ENCODE data around the gene CENATAC. TPM values are rescaled to one million over a fixed set of nuclear protein-coding genes. Genes with fewer than 3 reads are reported as not detected.

CENATAC gene
- total and polyA plus RNA-seq, 9 of the 15 experiments (the other 6 are each of a cell fraction or from before 2014, with no cell fraction given) = 2.4 to 25.5 (median 13.7) TPM

GRCh38 chr11:119062779-119063178, 64.8 kb downstream of the CENATAC start:
- H3K9ac ChIP-seq (ENCODE audit: insufficient read depth in 1 of 2, low read depth in 2 of 2, low read length in 2 of 2) = no peak overlapping the region
- peaks cover 17% of the 10 kb centered on the region for H3K36me3 ChIP-seq (ENCODE audit: control insufficient read depth, insufficient read depth, low read length)
- ChIA-PET POLR2A (interaction anchor here (0.6 to 1.2 kb wide), 3 partner anchors 12 to 1167 kb away, joined by 3 to 5 read pairs (median 5); no protein-coding TSS in a partner anchor), CTCF (ENCODE audit: low intra/inter-chr PET ratio) (no interaction called here)
- 6% methylated on average over 5 of the region's 5 CpGs for WGBS (ENCODE audit: insufficient coverage, low coverage, missing lambda C conversion rate)
- H3K4me2 ChIP-seq (ENCODE audit: insufficient read depth, low read length) = peak overlapping the region; percentile 36; the same call in 1 of the 2 replicates
- peaks cover 17 to 25% of the 10 kb centered on the region in 2 experiments for H3K4me1 ChIP-seq (replicated peaks in 1 of 2; ENCODE audit: control insufficient read depth in 2 of 2, insufficient read depth in 2 of 2, low read length in 2 of 2)
- intact Hi-C loops (cut with micrococcal nuclease) (no loop called here), in situ Hi-C loops (cut with MboI) (no loop called here)
- peak overlapping the region; percentile 32; the same call in 2 of the 3 replicates for H3K27ac ChIP-seq (ENCODE audit: extremely low read depth, low read depth, low read length)
- no peaks in the 10 kb centered on the region for H4K20me1 ChIP-seq (replicated peaks; ENCODE audit: control insufficient read depth, insufficient read depth, low read length)
- peaks cover 47% of the 10 kb centered on the region for H3K79me2 ChIP-seq (ENCODE audit: control insufficient read depth, insufficient read depth, low read length)
- DNase-seq (ENCODE audit: extremely low read depth in 1 of 4, low spot score in 3 of 4) (peak in 3 of 4 experiments; percentile 14 to 87 (median 43)), FAIRE-seq (peak; percentile 72), ATAC-seq (peak; percentile 22; the same call in 1 of the 3 replicates)
- H3K9me1 ChIP-seq (ENCODE audit: control insufficient read depth, insufficient read depth, low read length) = no peaks in the 10 kb centered on the region
- BruUV-seq (replicated peaks) = no TSS peak
- H3K9me3 ChIP-seq (replicated peaks; ENCODE audit: control insufficient read depth, insufficient read depth, low read depth, low read length) = no peaks in the 10 kb centered on the region
- no peaks in the 10 kb centered on the region for H3K27me3 ChIP-seq (ENCODE audit: control insufficient read depth in 2 of 2, insufficient read depth in 2 of 2, low read length in 2 of 2)
- H3K4me3 ChIP-seq = no peak overlapping the region
- H2AFZ ChIP-seq (ENCODE audit: low read depth, low read length) = no peak overlapping the region
- TF ChIP-seq MAFG (tag; conservative IDR thresholded peaks at IDR 0.05) (peak; percentile 87), DNMT1 (IDR thresholded peaks at IDR 0.05) (no peak), HNRNPUL1 (IDR thresholded peaks at IDR 0.05; ENCODE audit: low read length) (no peak), ZNF217 (CRISPR knock-in tag; IDR thresholded peaks at IDR 0.05) (no peak), ARID1B (IDR thresholded peaks at IDR 0.05) (peak; percentile 74), KDM1A (IDR thresholded peaks at IDR 0.05) (peak; percentile 16 to 59; a peak in 2 of 4 replicates), NFE2 (IDR thresholded peaks at IDR 0.05; ENCODE audit: low read depth) (peak; percentile 98), SMARCC2 (IDR thresholded peaks at IDR 0.05; ENCODE audit: low read depth) (peak; percentile 30; the same call in 1 of the 2 replicates), LCOR (CRISPR knock-in tag; IDR thresholded peaks at IDR 0.05) (0 out of 2 replicates have a peak, but pooled peaks have one; percentile 49), SMARCA4 (IDR thresholded peaks at IDR 0.05) (peak; percentile 78), EP300 (IDR thresholded peaks at IDR 0.05; ENCODE audit: low read length) (peak; percentile 28; the same call in 1 of the 2 replicates), CEBPG (CRISPR knock-in tag; IDR thresholded peaks at IDR 0.05) (no peak), CEBPG (tag; conservative IDR thresholded peaks at IDR 0.05 in 1 of 2, IDR thresholded peaks at IDR 0.05 in 1 of 2) (0 out of 4 replicates have a peak, but pooled peaks of 1 of the 2 experiments have one; percentile 9), JUND (IDR thresholded peaks at IDR 0.05; ENCODE audit: borderline replicate concordance, low read depth, low read length) (peak; percentile 61), JUND (tag; IDR thresholded peaks at IDR 0.05; ENCODE audit: borderline replicate concordance, low read depth, low read length) (peak; percentile 55; the same call in 2 of the 3 replicates), C11orf30 (IDR thresholded peaks at IDR 0.05; ENCODE audit: low read depth) (peak; percentile 94), POLR3A (IDR thresholded peaks at IDR 0.05; ENCODE audit: borderline replicate concordance, extremely low read depth, insufficient read depth, insufficient read length) (no peak), GTF3C2 (IDR thresholded peaks at IDR 0.05; ENCODE audit: borderline replicate concordance, extremely low read depth, insufficient read length) (peak; percentile 81), BCOR (IDR thresholded peaks at IDR 0.05) (peak; percentile 87), ADNP (tag; IDR thresholded peaks at IDR 0.05) (peak; percentile 100), CTBP1 (IDR thresholded peaks at IDR 0.05; ENCODE audit: borderline replicate concordance) (peak; percentile 50; the same call in 1 of the 2 replicates), ILK (tag; IDR thresholded peaks at IDR 0.05; ENCODE audit: borderline replicate concordance, low read depth) (no peak), ATF1 (CRISPR knock-in tag; IDR thresholded peaks at IDR 0.05) (no peak), ATF1 (tag; IDR thresholded peaks at IDR 0.05) (0 out of 2 replicates have a peak, but pooled peaks have one; percentile 14)
